GM18499 (cell line): ENCODE results near the gene STAMBP.
"Not testable (repeated sequence)": the region's sequence is repeated elsewhere in the genome, so short reads cannot be mapped to it uniquely, and the experiment has no call there.

Experiments
- ATAC-seq: cut with Tn5 transposase; IDR thresholded peaks from one replicate; pipeline ENCODE4 v1.9.1; 2021; ENCODE audit warnings: moderate number of reproducible peaks; ENCODE audit not compliant: insufficient read depth, unreplicated experiment

STAMBP gene

DNA sequence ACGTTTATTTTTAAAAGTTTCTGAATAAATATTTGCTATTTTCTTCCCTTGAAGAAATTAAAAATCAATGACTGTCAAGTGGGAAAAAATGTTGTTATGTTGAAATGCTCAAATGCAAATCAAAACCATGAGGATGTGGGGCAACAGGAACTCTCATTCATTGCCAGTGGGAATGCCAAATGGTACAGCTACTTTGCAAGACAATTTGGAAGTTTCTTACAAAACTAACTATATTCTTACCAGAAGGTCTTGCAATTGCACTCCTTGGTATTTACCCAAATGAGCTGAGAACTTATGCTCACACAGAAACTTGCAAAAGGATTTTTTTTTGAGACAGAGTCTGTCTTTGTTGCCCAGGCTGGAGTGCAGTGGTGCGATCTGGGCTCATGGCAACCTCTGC is 56.6 kb downstream of the STAMBP start:
- no peak for ATAC-seq

DNA sequence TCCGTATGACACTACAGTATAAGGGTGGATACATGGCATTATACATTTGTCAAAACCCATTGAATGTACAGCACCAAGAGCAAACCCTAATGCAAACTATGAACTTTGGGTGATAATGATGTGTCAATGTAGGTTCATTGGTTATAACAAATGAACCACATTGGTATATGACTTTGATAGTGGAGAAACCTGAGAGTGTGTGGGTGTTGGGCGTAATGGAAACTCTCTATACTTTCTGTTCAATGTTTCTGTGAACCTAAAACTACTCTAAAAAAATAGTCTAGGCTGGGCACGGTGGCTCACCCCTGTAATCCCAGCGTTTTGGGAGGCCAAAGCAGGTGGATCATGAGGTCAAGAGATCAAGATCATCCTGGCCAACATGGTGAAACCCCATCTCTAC is 57.6 kb downstream of the STAMBP start:
- ATAC-seq, result no peak

DNA sequence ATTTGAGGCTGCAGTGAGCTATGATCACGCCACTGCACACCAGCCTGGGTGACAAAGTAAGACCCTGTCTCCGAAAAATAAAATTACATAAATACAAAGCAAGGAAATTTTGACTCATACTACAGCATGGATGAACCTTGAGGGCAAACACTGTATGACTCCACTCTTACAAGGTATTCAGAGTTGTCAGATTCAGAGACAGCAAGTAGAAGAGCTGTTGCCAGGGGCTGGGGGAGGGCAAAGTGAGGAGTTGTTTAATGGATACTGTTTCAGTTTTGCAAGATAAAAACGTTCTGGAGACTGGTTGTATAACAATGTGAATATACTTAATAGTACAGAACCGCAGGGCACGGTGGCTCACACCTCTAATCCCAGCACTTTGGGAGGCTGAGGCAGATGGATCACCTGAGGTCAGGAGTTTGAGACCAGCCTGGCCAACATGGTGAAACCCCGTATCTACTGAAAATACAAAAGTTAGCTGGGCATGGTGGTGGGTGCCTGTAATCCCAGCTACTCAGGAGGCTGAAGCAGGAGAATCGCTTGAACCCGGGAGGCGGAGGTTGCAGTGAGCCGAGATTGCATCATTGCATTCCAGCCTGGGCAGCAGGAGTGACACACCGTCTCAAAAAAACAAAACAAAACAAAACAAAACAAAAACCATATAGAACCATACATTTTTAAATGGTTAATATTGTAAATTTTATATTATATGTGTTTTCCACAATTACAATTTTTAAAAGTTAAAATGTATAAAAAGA is 59.0 kb downstream of the STAMBP start:
- ATAC-seq, result not testable (repeated sequence)

DNA sequence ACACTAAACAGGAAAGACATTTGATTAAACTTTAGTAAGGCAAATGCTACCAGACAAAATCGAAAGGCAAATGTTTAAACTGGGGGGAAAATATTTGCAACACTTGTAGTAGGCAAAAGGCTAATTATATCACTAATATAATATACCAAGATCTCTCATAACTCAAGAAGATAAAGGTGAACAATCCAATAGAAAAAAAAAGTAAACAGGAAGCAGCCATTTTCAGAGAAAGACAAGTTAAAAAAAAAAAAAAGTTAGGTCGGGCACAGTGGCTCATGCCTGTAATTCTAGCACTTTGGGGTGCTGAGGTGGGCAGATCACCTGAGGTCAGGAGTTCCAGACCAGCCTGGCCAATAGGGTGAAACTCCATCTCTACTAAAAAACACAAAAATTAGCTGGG is 59.6 kb downstream of the STAMBP start:
- no peak for ATAC-seq

DNA sequence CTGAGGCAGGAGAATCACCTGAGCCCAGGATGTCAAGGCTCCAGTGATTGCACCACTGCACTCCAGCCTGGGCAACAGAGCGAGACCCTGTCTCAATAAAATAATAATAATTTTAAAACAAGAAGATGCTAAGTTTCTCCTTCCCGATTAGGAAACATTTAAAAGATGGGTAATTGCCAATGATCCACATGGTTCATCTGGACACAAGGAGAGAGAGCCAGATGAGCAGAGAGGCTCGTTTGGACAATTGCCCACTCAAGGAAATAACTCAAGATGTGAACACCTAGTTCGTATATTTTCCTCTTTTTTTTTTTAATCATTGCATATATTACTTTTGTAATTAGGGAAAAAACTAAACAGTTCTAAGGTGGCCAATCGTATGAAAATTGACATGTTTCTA is 60.4 kb downstream of the STAMBP start:
- ATAC-seq, result no peak

DNA sequence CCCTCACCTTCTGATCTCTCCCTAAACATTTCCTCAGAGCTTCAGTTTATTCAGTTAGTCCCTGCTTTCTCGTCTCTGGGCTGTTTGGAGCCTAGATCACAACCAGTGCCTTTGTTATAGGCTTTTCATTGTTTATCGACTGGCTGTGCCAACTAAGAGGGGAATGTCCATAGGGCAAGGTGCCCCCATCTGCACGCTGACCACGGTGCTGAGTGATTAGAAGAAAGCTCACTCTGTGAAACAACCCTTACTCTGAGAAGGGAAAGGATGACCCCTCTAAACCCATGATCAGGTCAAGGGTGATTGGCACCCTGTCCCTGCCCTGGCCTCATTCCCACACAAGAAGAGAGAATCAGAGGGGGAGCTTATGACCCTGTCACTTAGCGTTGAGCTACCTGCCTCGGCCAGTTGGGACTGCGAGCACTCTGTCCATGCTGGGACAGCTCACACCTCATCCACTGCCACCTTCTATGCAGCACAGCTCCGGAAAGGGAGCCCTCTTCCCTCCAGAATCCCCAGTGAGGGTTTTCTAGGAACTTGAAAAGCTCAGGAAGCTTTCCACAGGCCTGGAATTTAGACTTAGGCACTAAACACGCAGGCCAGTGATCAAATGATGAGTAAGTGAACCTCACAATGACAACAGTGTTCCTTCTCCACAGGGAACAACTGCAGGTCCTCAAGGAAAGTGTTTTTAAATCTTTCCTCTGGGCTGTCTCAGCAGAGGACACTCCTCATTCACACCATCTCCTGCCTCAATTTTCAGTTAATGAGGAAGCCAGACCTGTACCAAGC is 61.7 kb downstream of the STAMBP start:
- ATAC-seq, result no peak

DNA sequence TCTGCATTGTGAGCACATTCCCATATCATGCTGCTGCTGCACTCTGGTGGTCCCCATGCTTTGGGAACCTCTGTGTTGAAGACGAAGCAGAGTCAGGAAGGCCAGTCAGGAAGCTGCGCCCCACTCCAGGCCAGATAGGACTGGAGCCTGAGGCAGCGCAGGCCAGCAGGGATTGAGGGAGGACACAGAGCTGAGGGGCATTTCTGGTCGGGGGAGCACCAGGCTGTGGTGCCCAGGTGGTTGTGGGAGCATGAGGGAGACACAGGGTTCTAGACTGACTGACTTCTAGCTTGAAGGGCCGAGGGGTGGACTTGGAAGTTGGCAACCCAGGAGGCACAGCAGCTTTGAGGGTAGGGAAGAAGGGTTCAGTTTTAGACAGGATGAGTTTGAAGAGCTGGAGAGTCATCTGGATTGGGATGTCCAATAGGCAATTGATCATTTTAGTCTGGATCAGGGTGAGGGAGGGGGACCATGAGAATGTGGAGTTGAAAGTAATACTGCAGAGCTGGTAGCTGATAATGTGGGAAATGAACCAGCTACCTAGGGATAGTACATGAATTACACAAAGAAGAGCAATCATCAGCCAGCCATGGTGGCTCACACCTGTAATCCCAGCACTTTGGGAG is 62.6 kb downstream of the STAMBP start:
- no peak for ATAC-seq

DNA sequence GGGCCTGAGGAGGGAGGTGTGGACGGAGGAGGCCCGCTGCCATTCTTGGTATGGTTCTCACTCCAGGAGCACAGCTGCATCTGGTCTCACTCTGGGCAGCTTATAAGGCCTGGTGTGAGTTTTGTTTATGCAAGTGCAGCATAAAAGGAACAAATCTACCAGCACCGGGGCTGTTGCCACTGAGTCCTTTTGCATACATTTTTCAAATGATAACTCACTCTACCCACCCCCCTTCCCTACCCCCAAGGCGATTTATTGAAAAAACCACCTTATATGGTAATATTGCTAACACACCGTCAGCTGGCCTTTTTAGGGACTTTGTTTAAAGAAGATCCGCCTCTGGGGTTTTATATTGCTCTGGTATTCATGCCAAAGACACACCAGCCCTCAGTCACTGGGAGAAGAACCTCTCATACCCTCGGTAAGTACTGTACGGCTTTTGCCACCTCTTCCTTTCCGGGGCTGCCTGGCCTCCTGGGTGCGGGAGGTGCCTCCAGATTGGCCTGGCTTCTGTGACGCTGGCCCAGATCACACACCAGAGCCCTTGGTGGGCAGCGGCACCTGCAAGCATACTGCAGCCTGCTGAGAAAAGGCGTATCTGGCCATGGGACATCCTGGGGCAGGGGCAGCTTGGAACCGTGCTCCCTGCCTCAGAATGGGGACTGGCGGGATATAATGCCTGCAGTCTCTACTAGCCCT is 64.0 kb downstream of the STAMBP start, which contains the start of gene ACTG2:
Gene ACTG2, plus strand, starts transcription at position 378 of the 699 bp plus-strand sequence. CDS start 8,304 bp downstream, outside the sequence.
- no peak for ATAC-seq

DNA sequence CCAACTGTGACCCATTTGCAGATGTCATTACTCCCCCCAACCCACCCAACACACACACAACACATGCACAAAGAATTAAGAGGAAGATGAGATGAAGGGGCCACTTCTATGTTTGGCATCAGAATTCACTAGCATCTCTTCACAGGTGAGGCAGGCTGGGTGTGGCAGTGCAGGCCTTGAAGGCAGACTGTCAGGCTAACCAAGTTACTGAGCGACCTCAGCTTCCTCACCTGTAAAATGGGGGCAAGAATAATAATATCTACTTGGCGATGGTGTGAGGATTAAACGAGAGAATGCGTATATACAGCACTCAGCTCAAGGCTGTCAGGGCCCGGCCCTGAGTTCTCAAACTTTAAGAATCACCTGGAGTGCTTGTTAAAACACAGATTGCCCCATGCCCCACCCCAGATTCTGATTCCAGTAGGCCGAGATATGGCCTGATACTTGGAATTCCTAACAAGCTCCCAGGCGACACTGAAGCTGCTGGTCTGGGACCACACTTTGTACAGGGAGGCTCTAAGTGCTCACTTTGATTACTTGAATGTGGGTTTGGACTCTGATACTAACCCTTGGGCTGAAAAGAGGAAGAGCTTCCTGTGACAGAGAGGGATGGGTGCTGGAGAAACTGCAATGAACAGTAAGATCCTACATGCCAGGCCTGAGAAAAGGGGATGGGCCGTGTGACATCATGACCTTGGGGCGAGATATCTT is 65.2 kb downstream of the STAMBP start:
- ATAC-seq, result no peak

DNA sequence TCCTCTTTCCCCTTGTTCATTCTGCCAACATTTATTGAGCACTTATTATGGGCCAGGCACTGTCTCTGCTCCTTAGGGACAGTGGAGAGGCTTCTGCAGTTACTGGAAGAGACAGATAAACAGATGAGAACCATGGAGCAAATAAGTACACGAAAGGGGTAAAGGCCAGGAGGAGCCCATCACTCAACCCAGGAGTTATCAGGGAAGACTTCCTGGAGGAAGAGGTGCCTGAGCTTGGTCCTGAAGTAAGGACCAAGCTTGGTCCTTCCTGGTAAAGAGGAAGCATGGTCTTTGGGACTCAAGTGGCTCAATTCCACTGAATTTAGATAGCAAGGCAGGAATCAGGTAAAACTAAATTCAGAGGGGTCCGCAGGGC is 65.7 kb downstream of the STAMBP start:
- no peak for ATAC-seq

DNA sequence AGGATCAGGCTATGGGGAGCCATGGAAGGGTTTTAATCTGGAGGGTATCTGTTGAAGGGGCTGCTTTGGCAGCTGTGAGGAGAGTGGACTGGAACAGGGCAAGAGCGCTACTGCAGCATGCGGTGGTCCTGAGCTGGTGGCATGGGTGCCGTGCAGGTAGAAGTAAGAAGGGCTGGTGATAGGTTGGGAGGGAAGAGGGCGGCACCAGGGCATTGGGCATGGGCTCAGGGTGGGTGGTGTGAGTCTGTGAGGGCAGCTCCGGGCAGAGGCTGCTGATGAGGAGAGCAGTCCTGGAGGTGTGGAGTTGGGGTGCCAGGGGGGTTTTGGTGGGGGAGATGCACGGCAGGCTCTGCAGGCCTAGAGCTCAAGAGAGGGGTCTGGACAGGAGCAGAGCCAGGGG is 66.1 kb downstream of the STAMBP start:
- no peak for ATAC-seq

DNA sequence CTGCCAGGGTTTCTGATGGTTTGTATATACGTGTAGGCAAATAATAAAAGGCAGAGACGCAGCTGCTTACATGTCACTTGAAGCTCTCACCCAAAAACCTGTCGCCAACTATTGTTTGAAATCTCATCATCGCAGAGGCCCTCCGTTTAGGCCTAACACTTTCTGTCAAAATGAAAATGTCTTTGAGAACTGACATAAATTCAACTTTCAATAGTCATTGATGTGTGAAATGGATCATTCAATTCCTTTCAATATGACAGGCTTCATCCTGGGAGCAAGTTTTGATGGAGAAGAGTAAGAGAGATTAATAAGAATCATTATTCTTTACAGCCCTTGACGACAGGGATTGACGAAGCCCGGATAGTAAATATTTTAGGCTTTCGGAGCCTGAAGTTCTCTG is 66.7 kb downstream of the STAMBP start:
- no peak for ATAC-seq

DNA sequence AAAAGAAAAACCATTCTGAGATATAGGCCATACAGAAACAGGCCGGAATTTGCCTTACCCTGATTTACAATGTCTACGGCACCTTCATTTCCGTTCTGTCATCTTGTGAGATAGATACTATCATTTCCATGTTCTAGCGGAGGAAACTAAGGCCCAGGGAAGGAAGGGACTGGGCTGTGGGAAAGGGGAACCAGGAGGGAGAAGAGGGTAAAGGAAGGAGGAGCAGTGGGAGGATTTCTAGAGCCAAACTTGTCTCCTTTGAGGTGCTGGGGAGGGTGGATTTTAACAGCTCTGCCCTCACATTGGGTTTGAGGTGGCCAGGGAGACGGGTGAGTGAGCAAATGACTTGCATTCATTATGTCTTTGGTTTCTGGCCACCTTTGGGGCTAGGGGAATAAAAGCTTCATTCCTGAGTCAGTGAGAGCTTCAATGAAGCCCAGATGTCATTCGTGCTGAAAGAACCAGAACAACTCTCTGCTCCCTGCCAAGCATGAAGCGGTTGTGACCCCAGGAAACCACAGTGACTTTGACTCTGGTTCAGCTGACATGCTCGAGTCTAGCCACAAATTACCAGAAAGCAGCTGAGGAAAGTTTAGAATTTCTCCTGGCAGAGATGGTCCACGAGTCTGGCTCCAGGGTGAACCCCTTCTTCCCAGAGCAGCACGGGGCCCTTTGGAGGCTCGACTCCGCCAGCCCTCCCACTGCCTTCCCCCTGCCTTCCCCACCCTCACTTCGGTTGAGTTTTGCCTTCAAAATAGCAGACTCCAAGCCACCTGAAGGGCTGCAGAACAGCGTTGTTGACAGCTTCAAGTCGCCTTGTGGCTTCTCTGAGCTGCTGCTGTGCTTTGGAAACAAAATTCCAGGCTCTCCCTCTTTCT is 67.8 kb downstream of the STAMBP start:
- no peak for ATAC-seq

DNA sequence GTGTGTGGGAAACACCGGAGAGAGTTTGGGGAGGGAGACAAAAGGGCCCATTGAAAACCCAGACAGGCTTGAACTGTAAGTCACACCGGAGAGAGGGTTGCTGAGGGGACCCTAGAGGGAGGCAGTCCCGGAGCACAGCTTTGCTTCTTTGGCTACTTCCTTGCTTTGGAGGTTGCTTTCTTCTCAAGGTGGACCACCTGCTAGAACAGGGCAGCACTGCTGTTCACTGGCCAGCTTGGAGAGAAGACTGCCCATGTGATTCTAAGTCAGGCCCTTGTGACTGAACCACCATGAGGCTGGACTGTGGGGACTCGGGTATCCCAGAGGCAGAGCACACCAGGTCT is 68.5 kb downstream of the STAMBP start:
- ATAC-seq, result no peak

DNA sequence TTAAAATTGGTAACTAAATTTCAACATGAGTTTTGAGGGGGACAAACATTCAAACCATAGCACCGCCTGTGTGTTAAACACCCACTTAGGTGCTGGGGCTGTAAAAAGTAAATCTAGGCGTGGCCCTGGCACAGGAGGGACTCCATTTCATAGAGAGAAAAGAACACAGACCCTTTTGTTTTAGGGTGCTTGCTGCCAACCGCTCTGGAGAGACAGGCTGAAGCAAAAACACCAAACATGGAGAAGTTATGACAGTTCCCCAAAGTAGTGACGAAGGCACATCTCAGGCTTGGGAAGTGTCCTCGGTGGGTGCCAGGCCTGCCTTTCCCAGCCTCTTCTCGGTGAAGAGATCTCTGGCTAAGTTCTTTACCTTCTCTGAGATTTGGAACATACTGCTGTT is 69.2 kb downstream of the STAMBP start:
- no peak for ATAC-seq

DNA sequence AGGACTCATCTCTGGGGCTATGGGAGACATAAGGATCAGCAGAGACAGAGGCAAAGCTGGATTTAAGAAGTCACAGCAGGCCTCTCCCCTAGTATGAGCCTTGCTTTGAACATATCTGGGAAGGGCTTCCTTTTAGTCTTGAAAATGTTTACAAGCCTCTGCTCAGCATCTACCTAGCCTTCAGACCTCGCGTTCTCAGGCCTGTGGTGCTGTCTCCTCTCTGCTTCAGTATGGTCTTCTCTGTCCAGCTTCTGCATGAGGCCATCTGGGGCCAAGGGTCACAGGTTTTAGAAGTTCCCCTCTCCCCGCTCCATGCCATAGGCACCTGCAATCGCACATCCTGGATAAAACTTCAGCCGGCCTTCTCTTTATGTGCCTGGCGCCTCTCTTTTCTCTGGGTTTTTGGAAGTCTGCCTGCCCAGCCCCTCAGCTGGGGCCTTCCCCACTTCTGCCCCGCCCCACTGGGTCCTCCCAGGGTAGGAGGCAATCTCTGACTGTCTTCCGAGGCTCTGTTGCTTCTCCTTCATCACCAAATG is 71.1 kb downstream of the STAMBP start:
- no peak for ATAC-seq

DNA sequence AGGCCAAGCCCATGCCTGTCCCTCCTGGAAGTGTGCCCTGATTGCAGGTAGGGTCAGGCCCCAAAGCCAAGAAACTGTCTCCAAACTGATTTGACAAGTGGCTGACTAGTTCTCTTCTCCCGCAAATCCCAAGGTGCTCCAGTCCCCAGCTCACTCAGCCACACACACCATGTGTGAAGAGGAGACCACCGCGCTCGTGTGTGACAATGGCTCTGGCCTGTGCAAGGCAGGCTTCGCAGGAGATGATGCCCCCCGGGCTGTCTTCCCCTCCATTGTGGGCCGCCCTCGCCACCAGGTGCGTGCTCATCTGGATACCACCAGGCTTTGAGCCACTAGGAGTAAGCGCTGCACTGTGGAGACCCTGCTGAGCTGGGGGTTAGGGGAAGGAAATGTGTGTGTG is 72.4 kb downstream of the STAMBP start:
- ATAC-seq, result no peak

DNA sequence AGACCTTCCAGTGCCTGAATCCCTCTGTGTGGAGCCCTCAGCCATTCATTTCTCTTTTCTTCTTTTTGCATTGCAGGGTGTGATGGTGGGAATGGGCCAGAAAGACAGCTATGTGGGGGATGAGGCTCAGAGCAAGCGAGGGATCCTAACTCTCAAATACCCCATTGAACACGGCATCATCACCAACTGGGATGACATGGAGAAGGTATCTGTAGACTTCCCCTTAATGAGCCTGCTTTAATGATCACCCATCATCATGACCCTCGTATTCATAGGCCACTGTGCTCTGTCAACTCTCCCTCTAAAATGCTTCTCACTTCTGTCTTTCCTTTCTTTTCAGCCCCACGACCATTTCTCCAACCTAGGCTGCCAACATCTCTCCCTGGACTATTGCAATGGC is 73.5 kb downstream of the STAMBP start:
- ATAC-seq, result no peak

DNA sequence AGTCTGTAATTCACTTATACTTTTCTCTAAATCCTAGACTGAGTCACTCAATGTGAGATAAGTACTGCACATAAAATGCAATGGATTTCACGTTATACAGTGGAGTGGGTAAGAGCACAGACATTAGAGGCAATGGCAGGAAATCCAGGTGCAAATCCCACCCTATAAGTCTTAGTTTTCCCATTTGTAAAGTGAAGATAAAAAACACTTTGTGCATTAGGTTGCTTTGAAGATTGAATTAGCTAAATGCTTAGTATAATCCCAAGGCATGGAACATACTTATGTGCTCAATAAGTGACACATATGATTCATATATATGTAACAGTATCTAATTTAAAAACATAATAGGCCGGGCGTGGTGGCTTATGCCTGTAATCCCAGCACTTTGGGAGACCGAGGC is 74.6 kb downstream of the STAMBP start:
- no peak for ATAC-seq
